Fibroblast of lung (primary cell): ENCODE results near the gene VGLL4. TPM values are rescaled to one million over a fixed set of nuclear protein-coding genes. Genes with fewer than 3 reads are reported as not detected.

Source experiments
- DNase-seq, 2 donors: peaks; one replicate each; pipeline versions ENCODE4 v3.0.0 to v3.0.0-alpha.2; 2010; ENCODE audit warnings: low read depth in 2 of 2
- H2AFZ ChIP-seq: 2 replicates; pipeline ENCODE4 v1.5.1; 2012; ENCODE audit warnings: low read length, control low read depth, inconsistent platforms
- H3K27ac ChIP-seq: 2 replicates; pipeline ENCODE4 v1.5.1; 2011; ENCODE audit warnings: low read length, control low read depth; ENCODE audit not compliant: insufficient read depth
- H3K27me3 ChIP-seq: 2 replicates; pipeline ENCODE4 v1.5.1; 2011; ENCODE audit warnings: mild to moderate bottlenecking, low read length; ENCODE audit not compliant: control insufficient read depth, insufficient read depth
- H3K36me3 ChIP-seq: 2 replicates; pipeline ENCODE4 v1.5.1; 2011; ENCODE audit warnings: low read length; ENCODE audit not compliant: control insufficient read depth, insufficient read depth
- H3K4me1 ChIP-seq: 2 replicates; pipeline ENCODE4 v1.5.1; 2011; ENCODE audit warnings: low read length; ENCODE audit not compliant: control insufficient read depth, insufficient read depth; ENCODE audit errors: extremely low read depth
- H3K4me2 ChIP-seq: 2 replicates; pipeline ENCODE4 v1.5.1; 2011; ENCODE audit warnings: low read length, control low read depth; ENCODE audit not compliant: insufficient read depth; ENCODE audit errors: extremely low read depth
- H3K4me3 ChIP-seq, 4 experiments: fragments of 200-600 bp in 1 of 4; sonication (generic) in 1 of 4; replicated peaks in 1 of 4; 2 replicates each; pipeline ENCODE4 v1.5.1; 2011 to 2016; ENCODE audit warnings: low read length in 4 of 4, low read depth in 3 of 4, mild to moderate bottlenecking in 3 of 4, control low read depth in 2 of 4, inconsistent platforms in 1 of 4, mixed read lengths in 1 of 4; ENCODE audit not compliant: insufficient read depth in 1 of 4; ENCODE audit errors: control extremely low read depth in 1 of 4
- H3K79me2 ChIP-seq: 2 replicates; pipeline ENCODE4 v1.5.1; 2012; ENCODE audit warnings: mild to moderate bottlenecking, low read length, inconsistent platforms; ENCODE audit not compliant: control insufficient read depth, insufficient read depth
- H3K9ac ChIP-seq: 2 replicates; pipeline ENCODE4 v1.5.1; 2011; ENCODE audit warnings: mild to moderate bottlenecking, low read length, control low read depth; ENCODE audit not compliant: insufficient read depth
- H3K9me3 ChIP-seq: 2 replicates; pipeline ENCODE4 v1.5.1; 2012; ENCODE audit warnings: low read depth, low read length; ENCODE audit not compliant: control insufficient read depth, insufficient read depth
- H4K20me1 ChIP-seq: 2 replicates; pipeline ENCODE4 v1.5.1; 2011; ENCODE audit warnings: low read length; ENCODE audit not compliant: control insufficient read depth, insufficient read depth; ENCODE audit errors: extremely low read depth
- EZH2 ChIP-seq: IDR thresholded peaks from 2 replicates; pipeline ENCODE4 v1.5.1; 2012; ENCODE audit warnings: low read length, control low read depth, mild to moderate bottlenecking; ENCODE audit errors: missing control alignments
- polyA plus RNA-seq, 2 donors: library from polyadenylated mRNA; depleted of rRNA in 1 of 2; stranded (reverse) in 1 of 2; unstranded in 1 of 2; fragments of >200 nt; gene quantifications; 2 replicates each; pipeline ENCODE4 v1.2.1, GENCODE V29; 2011 to 2012; ENCODE audit warnings: missing spikeins in 1 of 2
- total RNA-seq: library from RNA; depleted of rRNA; stranded (reverse); fragments of >200 nt; gene quantifications from 2 replicates; pipeline ENCODE4 v1.2.1, GENCODE V29; 2014
- TF ChIP-seq, protein P1 (sequence below), 2 donors: IDR thresholded peaks in 1 of 2; conservative IDR thresholded peaks in 1 of 2; 1 replicate in 1 of 2; 2 replicates in 1 of 2; pipeline ENCODE4 v1.5.1; 2011 to 2012; ENCODE audit warnings: low read length in 2 of 2, control low read depth in 1 of 2, inconsistent platforms in 1 of 2, low read depth in 1 of 2, mild to moderate bottlenecking in 1 of 2

The VGLL4 gene
- total and polyA plus RNA-seq, 2 donors (not counting 1 experiment from before 2014, with no cell fraction given), result 18.4 to 34.7 TPM

DNA sequence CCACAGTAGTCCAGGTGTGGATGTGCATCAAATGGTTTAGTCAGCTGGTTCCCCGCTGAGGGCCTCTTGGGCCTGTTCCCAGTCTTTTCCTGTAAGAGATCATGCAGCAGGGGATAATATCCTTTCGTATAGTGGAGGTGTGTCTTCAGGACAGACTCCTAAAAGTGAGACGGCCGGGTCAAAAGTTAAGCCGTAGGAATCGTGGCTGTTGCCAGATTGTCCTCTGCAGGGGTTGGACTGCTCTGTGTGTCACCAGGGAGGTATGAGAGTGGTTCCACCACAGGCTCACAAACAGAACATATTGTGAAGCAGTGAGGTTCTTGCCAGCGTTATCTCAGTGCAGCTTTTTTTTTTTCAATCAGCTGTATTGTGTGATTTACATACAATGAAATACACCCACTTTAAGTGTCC is 95.0 kb downstream of the VGLL4 start:
- Histone ChIP-seq H3K27ac (no peak overlapping the region), H3K9me3 (no peaks in the 10 kb centered on the region), H3K36me3 (no peaks in the 10 kb centered on the region), H3K9ac (no peak overlapping the region), H2AFZ (no peak overlapping the region), H4K20me1 (no peaks in the 10 kb centered on the region), H3K4me3 (no peak overlapping the region), H3K4me2 (no peak overlapping the region), H3K79me2 (no peaks in the 10 kb centered on the region), H3K27me3 (no peaks in the 10 kb centered on the region), H3K4me1 (no peaks in the 10 kb centered on the region)
- TF ChIP-seq, protein P1, sequence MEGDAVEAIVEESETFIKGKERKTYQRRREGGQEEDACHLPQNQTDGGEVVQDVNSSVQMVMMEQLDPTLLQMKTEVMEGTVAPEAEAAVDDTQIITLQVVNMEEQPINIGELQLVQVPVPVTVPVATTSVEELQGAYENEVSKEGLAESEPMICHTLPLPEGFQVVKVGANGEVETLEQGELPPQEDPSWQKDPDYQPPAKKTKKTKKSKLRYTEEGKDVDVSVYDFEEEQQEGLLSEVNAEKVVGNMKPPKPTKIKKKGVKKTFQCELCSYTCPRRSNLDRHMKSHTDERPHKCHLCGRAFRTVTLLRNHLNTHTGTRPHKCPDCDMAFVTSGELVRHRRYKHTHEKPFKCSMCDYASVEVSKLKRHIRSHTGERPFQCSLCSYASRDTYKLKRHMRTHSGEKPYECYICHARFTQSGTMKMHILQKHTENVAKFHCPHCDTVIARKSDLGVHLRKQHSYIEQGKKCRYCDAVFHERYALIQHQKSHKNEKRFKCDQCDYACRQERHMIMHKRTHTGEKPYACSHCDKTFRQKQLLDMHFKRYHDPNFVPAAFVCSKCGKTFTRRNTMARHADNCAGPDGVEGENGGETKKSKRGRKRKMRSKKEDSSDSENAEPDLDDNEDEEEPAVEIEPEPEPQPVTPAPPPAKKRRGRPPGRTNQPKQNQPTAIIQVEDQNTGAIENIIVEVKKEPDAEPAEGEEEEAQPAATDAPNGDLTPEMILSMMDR (conservative IDR thresholded peaks at IDR 0.05 in 1 of 2, IDR thresholded peaks at IDR 0.05 in 1 of 2; ENCODE audit: low read depth in 1 of 2, low read length in 2 of 2), result no peak
- no peak for TF ChIP-seq EZH2
- DNase-seq, result peak; percentile 55 to 92

DNA sequence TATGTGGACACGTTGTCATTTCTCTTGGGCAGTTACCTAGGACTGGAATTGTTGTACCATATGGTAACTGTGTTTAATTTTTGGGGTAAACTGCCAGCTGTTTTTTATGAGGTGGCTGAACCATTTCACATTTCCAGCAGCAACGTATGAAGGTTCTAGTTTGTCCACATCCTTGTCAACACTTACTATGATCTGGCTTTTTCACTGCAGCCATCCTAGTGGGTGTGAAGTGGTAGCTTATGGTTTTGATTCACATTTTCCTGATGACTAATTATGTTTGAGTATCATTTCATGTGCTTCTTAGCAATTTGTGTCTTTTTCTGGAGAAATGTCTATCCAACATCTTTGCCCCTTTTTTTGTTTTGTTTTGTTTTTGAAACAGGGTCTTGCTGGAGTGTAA is 96.2 kb downstream of the VGLL4 start:
- H3K27me3 ChIP-seq, result no peaks in the 10 kb centered on the region
- H2AFZ ChIP-seq, result no peak overlapping the region
- H3K4me1 ChIP-seq, result no peaks in the 10 kb centered on the region
- no peak overlapping the region for H3K9ac ChIP-seq
- no peaks in the 10 kb centered on the region for H3K79me2 ChIP-seq
- no peaks in the 10 kb centered on the region for H3K36me3 ChIP-seq
- no peak overlapping the region for H3K27ac ChIP-seq
- H3K4me2 ChIP-seq, result no peak overlapping the region
- H4K20me1 ChIP-seq, result no peaks in the 10 kb centered on the region
- no peak for TF ChIP-seq EZH2
- no peak for DNase-seq
- H3K4me3 ChIP-seq, result no peak overlapping the region
- no peaks in the 10 kb centered on the region for H3K9me3 ChIP-seq

DNA sequence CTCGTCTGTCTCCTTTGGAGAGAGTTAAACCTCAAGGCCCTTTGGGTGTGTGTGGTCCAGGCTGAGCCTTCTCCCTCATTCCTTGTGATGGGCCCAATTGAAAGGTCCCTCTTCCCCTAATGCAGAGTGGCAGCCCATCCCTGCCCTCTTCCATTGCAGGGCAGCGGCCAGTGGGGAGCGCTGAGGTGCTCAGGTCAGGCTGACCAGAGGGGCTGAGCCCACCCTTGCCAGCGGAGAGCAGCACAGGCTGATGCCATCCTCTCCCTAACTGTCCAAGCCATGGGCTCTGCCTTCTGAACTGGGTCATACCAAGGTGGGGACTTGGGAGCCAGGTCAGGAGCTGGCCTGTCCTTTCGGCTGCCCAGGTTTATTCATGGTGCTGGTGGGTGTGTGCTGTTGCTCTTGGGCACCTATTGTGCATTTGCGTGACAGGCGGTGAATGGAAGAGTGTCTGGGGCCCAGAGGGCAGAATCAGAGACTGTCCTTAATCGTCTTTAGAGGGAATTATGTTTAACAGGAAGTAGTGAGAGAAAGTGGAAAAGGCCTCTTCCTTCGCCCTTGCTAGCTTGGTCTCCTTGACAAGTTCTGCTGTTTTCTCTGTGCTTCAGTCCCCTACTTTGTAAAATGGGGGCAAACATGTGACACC is 96.9 kb downstream of the VGLL4 start:
- Histone ChIP-seq H2AFZ (no peak overlapping the region), H3K4me3 (no peak overlapping the region), H3K9ac (no peak overlapping the region), H3K79me2 (no peaks in the 10 kb centered on the region), H3K4me1 (no peaks in the 10 kb centered on the region), H3K27me3 (no peaks in the 10 kb centered on the region), H3K27ac (no peak overlapping the region), H3K36me3 (no peaks in the 10 kb centered on the region), H3K4me2 (no peak overlapping the region), H4K20me1 (no peaks in the 10 kb centered on the region), H3K9me3 (no peaks in the 10 kb centered on the region)
- no peak for DNase-seq
- TF ChIP-seq, protein P1 (conservative IDR thresholded peaks at IDR 0.05 in 1 of 2, IDR thresholded peaks at IDR 0.05 in 1 of 2; ENCODE audit: low read depth in 1 of 2, low read length in 2 of 2), result no peak
- no peak for TF ChIP-seq EZH2
